Endothelial cell of umbilical vein (primary cell): Measurements from ENCODE around the gene RPP25. TPM values are rescaled to one million over a fixed set of nuclear protein-coding genes. Genes with fewer than 3 reads are reported as not detected.
A peak's percentile ranks its signal among the peaks of the same experiment; 100 is the strongest.

Experiments
- BruUV-seq: library from RNA; stranded (reverse); fragments of 400-500 nt; replicated peaks from 2 replicates; lab custom pipeline; 2021; lab: Mats Ljungman, UMichigan
- CTCF ChIA-PET: fragments of 300-600, 350-600 bp; sonication (Branson Sonifier 250); formaldehyde crosslinking; loops from one replicate; lab custom pipeline; 2021; ENCODE audit warnings: antibody characterized with exemption, inconsistent platforms; lab: Charles Lee
- POLR2A ChIA-PET: fragments of 300-600, 350-600 bp; sonication (Branson Sonifier 250); formaldehyde crosslinking; loops from one replicate; lab custom pipeline; 2021; ENCODE audit warnings: antibody characterized with exemption, inconsistent platforms; lab: Charles Lee
- DNase-seq: peaks from one replicate; pipeline ENCODE4 v3.0.0-alpha.2; 2011; ENCODE audit warnings: low read depth, low spot score
- FAIRE-seq: peaks from 2 replicates; lab custom pipeline; 2011; peaks lifted over from hg19 to GRCh38; lab: Jason Lieb, UNC
- H2AFZ ChIP-seq: 2 replicates; pipeline ENCODE4 v1.6.0; 2012; ENCODE audit warnings: low read depth, low read length, control low read depth, inconsistent platforms
- H3K27ac ChIP-seq: 2 replicates; pipeline ENCODE4 v1.5.1; 2011; ENCODE audit warnings: low read depth, mild to moderate bottlenecking, control low read depth, low read length, moderate library complexity; ENCODE audit not compliant: insufficient read depth
- H3K27me3 ChIP-seq, 2 experiments: 2 replicates each; pipeline versions ENCODE4 v1.6.0 to v1.6.1; 2011; ENCODE audit warnings: low read length in 2 of 2, mixed read lengths in 1 of 2; ENCODE audit not compliant: control insufficient read depth in 2 of 2, insufficient read depth in 2 of 2
- H3K36me3 ChIP-seq, 2 experiments: 2 replicates in 1 of 2; 3 replicates in 1 of 2; pipeline ENCODE4 v1.5.1; 2011; ENCODE audit warnings: low read length in 2 of 2, mild to moderate bottlenecking in 1 of 2, moderate library complexity in 1 of 2; ENCODE audit not compliant: control insufficient read depth in 2 of 2, insufficient read depth in 2 of 2; ENCODE audit errors: extremely low read depth in 1 of 2
- H3K4me1 ChIP-seq: 3 replicates; pipeline ENCODE4 v1.5.1; 2011; ENCODE audit warnings: mild to moderate bottlenecking, low read length; ENCODE audit not compliant: control insufficient read depth, insufficient read depth; ENCODE audit errors: extremely low read depth
- H3K4me2 ChIP-seq: 2 replicates; pipeline ENCODE4 v1.6.1; 2011; ENCODE audit warnings: low read length, control low read depth, mixed read lengths; ENCODE audit not compliant: insufficient read depth
- H3K4me3 ChIP-seq, 3 experiments: fragments of 200-600 bp in 1 of 3; sonication (generic), shearing (Covaris generic) in 1 of 3; replicated peaks in 1 of 3; 2 replicates each; pipeline ENCODE4 v1.5.1; 2011 to 2016; ENCODE audit warnings: control low read depth in 3 of 3, low read length in 3 of 3, mild to moderate bottlenecking in 2 of 3, inconsistent platforms in 1 of 3, low read depth in 1 of 3, moderate library complexity in 1 of 3; ENCODE audit not compliant: insufficient read depth in 1 of 3
- H3K79me2 ChIP-seq: 2 replicates; pipeline ENCODE4 v1.6.0; 2012; ENCODE audit warnings: low read length, inconsistent platforms; ENCODE audit not compliant: control insufficient read depth, insufficient read depth
- H3K9ac ChIP-seq: replicated peaks from 2 replicates; pipeline ENCODE3; 2011; ENCODE audit warnings: low read length, control low read depth; ENCODE audit not compliant: insufficient read depth; ENCODE audit errors: extremely low read depth
- H3K9me1 ChIP-seq: replicated peaks from 3 replicates; pipeline ENCODE4 v1.6.0; 2011; ENCODE audit warnings: mild to moderate bottlenecking, low read length; ENCODE audit not compliant: control insufficient read depth, insufficient read depth; ENCODE audit errors: extremely low read depth
- H3K9me3 ChIP-seq: replicated peaks from 2 replicates; pipeline ENCODE4 v1.5.1; 2012; ENCODE audit warnings: low read length, inconsistent platforms; ENCODE audit not compliant: control insufficient read depth, insufficient read depth
- H4K20me1 ChIP-seq: replicated peaks from 2 replicates; pipeline ENCODE3; 2011; ENCODE audit warnings: mild to moderate bottlenecking, low read length; ENCODE audit not compliant: control insufficient read depth, insufficient read depth; ENCODE audit errors: extremely low read depth
- EZH2 ChIP-seq: IDR thresholded peaks from 2 replicates; pipeline ENCODE4 v1.6.1; 2012; ENCODE audit warnings: borderline replicate concordance, low read depth, mild to moderate bottlenecking, moderate library complexity, low read length, inconsistent platforms; ENCODE audit not compliant: severe bottlenecking
- FOS ChIP-seq: IDR thresholded peaks from 2 replicates; pipeline ENCODE4 v1.6.1; 2011; ENCODE audit warnings: mild to moderate bottlenecking, low read length, moderate library complexity, borderline replicate concordance; ENCODE audit not compliant: insufficient read depth
- GATA2 ChIP-seq: IDR thresholded peaks from 2 replicates; pipeline ENCODE4 v1.7.0; 2011; ENCODE audit warnings: low read depth, mild to moderate bottlenecking, moderate library complexity, mixed read lengths, low read length; ENCODE audit not compliant: insufficient read length, insufficient read depth
- JUN ChIP-seq: IDR thresholded peaks from 2 replicates; pipeline ENCODE4 v1.6.1; 2011; ENCODE audit warnings: borderline replicate concordance, low read depth; ENCODE audit not compliant: insufficient read length, insufficient read depth
- MAX ChIP-seq: IDR thresholded peaks from 2 replicates; pipeline ENCODE4 v1.6.1; 2011; ENCODE audit not compliant: insufficient read depth, insufficient read length
- MYC ChIP-seq: IDR thresholded peaks from one replicate; pipeline ENCODE4 v1.6.1; 2011; ENCODE audit warnings: mild to moderate bottlenecking, low read depth, low read length
- POLR2A ChIP-seq: IDR thresholded peaks from 2 replicates; pipeline ENCODE4 v1.6.1; 2012; ENCODE audit warnings: low read depth, mild to moderate bottlenecking, control low read depth, low read length
- POLR2AphosphoS5 ChIP-seq: IDR thresholded peaks from 2 replicates; pipeline ENCODE4 v1.6.1; 2012; ENCODE audit warnings: low read depth, mild to moderate bottlenecking, control low read depth, low read length, moderate library complexity; ENCODE audit not compliant: insufficient read depth
- dilution Hi-C: fragments of 300-500 bp; cut with MboI; formaldehyde crosslinking; loops from one replicate; pipeline ENCODE4 v1.15.0; 2019; ENCODE audit warnings: low sequenced_read_pairs; ENCODE audit not compliant: extremely low pct_ligation_motif_present
- intact Hi-C: fragments of 100-400 bp; cut with micrococcal nuclease; formaldehyde crosslinking; loops from one replicate; pipeline ENCODE4 v1.10.0; 2022
- polyA plus RNA-seq, 4 experiments: library from polyadenylated mRNA; depleted of rRNA in 3 of 4; stranded (reverse) in 3 of 4; unstranded in 1 of 4; fragments of >200 nt; gene quantifications; 2 replicates each; pipeline versions ENCODE4 v1.2.1 to v1.2.3, GENCODE V29; 2011 to 2012; ENCODE audit warnings: missing spikeins in 1 of 4
- total RNA-seq: library from RNA; stranded (reverse); gene quantifications from 2 replicates; pipeline ENCODE4 v1.2.3, GENCODE V29; 2021
- TF ChIP-seq, protein P1 (sequence below), 2 donors: IDR thresholded peaks; 1 replicate in 1 of 2; 2 replicates in 1 of 2; pipeline ENCODE4 v1.5.1; 2011; ENCODE audit warnings: low read length in 2 of 2, mild to moderate bottlenecking in 2 of 2, moderate library complexity in 2 of 2, control low read depth in 1 of 2, inconsistent platforms in 1 of 2, low read depth in 1 of 2; ENCODE audit not compliant: insufficient read depth in 1 of 2; ENCODE audit errors: extremely low read depth in 1 of 2

Gene RPP25
- total and polyA plus RNA-seq, 2 donors (not counting 3 experiments of a cell fraction or from before 2014, with no cell fraction given), result 10.1 to 13.8 TPM

- no peaks in the 10 kb centered on the region for H3K9me3 ChIP-seq
- DNase-seq (no peak), FAIRE-seq (no peak)
- CTCF ChIA-PET, result interaction anchor here (0.7 to 3.6 kb wide), 7 partner anchors 10 to 243 kb away, joined by 3 to 22 read pairs (median 4); partner anchors contain the start of gene SCAMP5
- peaks cover under 1% of the 10 kb centered on the region for H3K79me2 ChIP-seq
- POLR2A ChIA-PET, result interaction anchor here (0.6 kb wide), 1 partner anchor 10 kb away, joined by 4 read pairs; no protein-coding TSS in a partner anchor
- peak overlapping the region; percentile 68 for H3K27ac ChIP-seq
- H3K27me3 ChIP-seq, result peaks cover 0 to 3% of the 10 kb centered on the region in 2 experiments
- dilution Hi-C loops, result no loop called here
- no peaks in the 10 kb centered on the region for H3K36me3 ChIP-seq
- intact Hi-C loops, result loop anchor here (1.0 to 5.0 kb wide), 2 partner anchors 27 to 491 kb away; partner anchors contain the start of gene SIN3A
- H4K20me1 ChIP-seq, result no peaks in the 10 kb centered on the region
- peak overlapping the region; percentile 52 for H2AFZ ChIP-seq
- peak overlapping the region; percentile 65 for H3K9ac ChIP-seq
- TF ChIP-seq POLR2A (no peak), FOS (no peak), JUN (no peak), GATA2 (no peak), MAX (no peak), POLR2AphosphoS5 (no peak), EZH2 (no peak), MYC (no peak)
- TF ChIP-seq, protein P1, sequence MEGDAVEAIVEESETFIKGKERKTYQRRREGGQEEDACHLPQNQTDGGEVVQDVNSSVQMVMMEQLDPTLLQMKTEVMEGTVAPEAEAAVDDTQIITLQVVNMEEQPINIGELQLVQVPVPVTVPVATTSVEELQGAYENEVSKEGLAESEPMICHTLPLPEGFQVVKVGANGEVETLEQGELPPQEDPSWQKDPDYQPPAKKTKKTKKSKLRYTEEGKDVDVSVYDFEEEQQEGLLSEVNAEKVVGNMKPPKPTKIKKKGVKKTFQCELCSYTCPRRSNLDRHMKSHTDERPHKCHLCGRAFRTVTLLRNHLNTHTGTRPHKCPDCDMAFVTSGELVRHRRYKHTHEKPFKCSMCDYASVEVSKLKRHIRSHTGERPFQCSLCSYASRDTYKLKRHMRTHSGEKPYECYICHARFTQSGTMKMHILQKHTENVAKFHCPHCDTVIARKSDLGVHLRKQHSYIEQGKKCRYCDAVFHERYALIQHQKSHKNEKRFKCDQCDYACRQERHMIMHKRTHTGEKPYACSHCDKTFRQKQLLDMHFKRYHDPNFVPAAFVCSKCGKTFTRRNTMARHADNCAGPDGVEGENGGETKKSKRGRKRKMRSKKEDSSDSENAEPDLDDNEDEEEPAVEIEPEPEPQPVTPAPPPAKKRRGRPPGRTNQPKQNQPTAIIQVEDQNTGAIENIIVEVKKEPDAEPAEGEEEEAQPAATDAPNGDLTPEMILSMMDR (IDR thresholded peaks at IDR 0.05; ENCODE audit: extremely low read depth in 1 of 2, insufficient read depth in 1 of 2, low read depth in 1 of 2, low read length in 2 of 2), result no peak
- peak overlapping the region; percentile 54 for H3K4me2 ChIP-seq
- H3K4me1 ChIP-seq, result peaks cover 55% of the 10 kb centered on the region
- H3K4me3 ChIP-seq, result no peak overlapping the region
- H3K9me1 ChIP-seq, result no peaks in the 10 kb centered on the region
- TSS peak; percentile 66 for BruUV-seq
Measured at GRCh38 chr15:74960995-74961588, 4.5 kb upstream of the RPP25 start.
